NCI-H524 (cell line): ENCODE results near the gene NBPF20.
"Not testable (repeated sequence)": the region's sequence is repeated elsewhere in the genome, so short reads cannot be mapped to it uniquely, and the experiment has no call there.

Experiments
- DNase-seq, 2 experiments: peaks; one replicate each; lab custom pipeline; 2025; lab: John Stamatoyannopoulos, UW

The NBPF20 gene

DNA sequence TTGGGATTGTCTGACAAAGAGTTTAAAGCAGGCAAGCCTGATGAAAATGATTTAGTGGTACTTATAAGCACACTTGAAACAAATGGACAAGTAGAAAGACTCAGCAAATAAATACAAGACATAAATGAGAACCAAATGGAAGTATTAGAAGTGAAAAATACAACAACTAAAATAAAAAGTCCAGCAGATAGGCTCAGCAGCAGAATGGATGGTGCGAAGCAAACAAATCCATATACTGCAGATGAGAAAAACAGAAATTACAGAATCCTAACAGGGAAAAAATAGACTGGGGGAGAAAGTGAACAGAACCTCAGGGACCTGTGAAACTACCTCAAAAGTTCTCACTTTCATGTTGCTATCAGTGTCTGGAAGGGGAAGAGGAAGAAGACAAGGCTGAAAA is 3.9 kb upstream of the NBPF20 start:
- DNase-seq, result not testable (repeated sequence)

- peak in 1 of 2 experiments; percentile 3 for DNase-seq
These were observed 579 bp downstream of the NBPF20 start for GRCh38 chr1:145424612-145425435.

- DNase-seq, result not testable (repeated sequence)
These were observed 10.3 kb downstream of the NBPF20 start for GRCh38 chr1:145415149-145415548.

DNA sequence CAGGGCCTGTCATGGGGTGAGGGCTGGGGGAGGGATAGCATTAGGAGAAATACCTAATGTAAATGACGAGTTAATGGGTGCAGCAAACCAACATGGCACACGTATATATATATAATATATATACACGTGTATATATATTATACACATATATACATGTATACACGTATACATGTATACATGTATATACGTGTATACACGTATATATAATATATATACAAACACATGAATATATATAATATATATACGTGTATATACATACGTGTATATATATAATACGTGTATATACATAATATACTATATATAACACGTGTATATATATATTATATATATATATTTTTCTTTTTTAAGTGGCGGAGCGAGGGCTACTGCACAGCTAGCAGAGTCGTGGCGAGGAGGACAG is 18.1 kb downstream of the NBPF20 start:
- DNase-seq, result not testable (repeated sequence)

DNA sequence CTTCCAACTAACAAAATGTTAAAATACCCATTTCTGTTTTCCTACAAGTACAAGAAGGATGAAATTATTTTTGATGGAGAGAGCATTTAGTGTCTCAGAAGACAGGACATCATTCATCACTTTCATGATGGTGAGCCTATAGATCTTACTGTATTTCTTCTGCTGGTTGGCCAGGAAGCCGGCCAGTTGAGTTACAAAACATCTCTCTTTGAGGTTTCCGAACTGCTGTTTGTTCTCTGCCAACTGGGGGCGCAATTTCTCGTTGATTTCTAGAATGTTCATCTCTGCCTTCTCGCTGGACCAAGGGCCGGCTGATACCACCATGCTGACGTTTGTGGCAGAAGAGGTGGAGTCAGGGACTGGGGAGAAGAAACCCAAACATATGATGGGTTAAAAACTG is 20.5 kb downstream of the NBPF20 start:
- not testable (repeated sequence) for DNase-seq

DNA sequence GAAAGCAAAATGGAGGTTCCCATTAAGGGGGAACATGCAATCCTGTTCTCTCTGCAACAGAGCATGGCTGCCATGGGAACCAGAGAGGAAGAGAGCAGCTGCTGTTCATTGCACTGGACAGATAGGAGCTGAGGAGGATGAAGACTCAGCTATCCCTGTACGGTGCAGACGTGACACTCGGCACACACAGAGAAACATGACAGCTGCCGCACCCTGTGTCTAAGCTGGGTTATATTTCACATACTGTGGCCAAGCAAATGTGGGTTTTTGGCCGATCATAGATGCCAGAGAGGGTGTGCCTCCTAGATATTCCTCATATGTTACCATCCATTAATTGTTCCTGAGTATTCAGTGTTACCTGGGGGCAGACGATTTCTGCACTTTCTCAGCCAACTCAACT is 24.7 kb downstream of the NBPF20 start:
- DNase-seq, result peak in 1 of 2 experiments; percentile 3
